Neural cell (in vitro differentiated cells): ENCODE data around the gene TMIGD3.

Experiments used
- CTCF ChIP-seq: fragments of 450-650 bp; IDR thresholded peaks from 2 replicates; pipeline ENCODE4 v1.5.1; 2014; ENCODE audit warnings: antibody characterized with exemption, mild to moderate bottlenecking, moderate library complexity; ENCODE audit not compliant: poor library complexity, severe bottlenecking
- EP300 ChIP-seq: fragments of 450-650 bp; conservative IDR thresholded peaks from 2 replicates; pipeline ENCODE4 v1.6.1; 2014; ENCODE audit warnings: antibody characterized with exemption, mild to moderate bottlenecking, moderate library complexity; ENCODE audit not compliant: poor library complexity, severe bottlenecking
- EZH2 ChIP-seq: fragments of 200-600, 300-800 bp; shearing (Covaris generic), sonication (generic); IDR thresholded peaks from 2 replicates; pipeline ENCODE4 v1.6.1; 2014; ENCODE audit warnings: antibody characterized with exemption, low read length, borderline replicate concordance, mild to moderate bottlenecking; ENCODE audit not compliant: insufficient read depth, poor library complexity, severe bottlenecking
- POLR2AphosphoS5 ChIP-seq: IDR thresholded peaks from 2 replicates; pipeline ENCODE4 v1.6.1; 2012
- RAD21 ChIP-seq: fragments of 450-650 bp; conservative IDR thresholded peaks from 2 replicates; pipeline ENCODE4 v1.6.1; 2014; ENCODE audit warnings: antibody characterized with exemption, mild to moderate bottlenecking, moderate library complexity
- SMC3 ChIP-seq: fragments of 450-650 bp; conservative IDR thresholded peaks from 2 replicates; pipeline ENCODE4 v1.6.1; 2014; ENCODE audit warnings: antibody characterized with exemption, mild to moderate bottlenecking, moderate library complexity; ENCODE audit not compliant: poor library complexity
- TAF1 ChIP-seq: IDR thresholded peaks from 2 replicates; pipeline ENCODE4 v1.6.1; 2012; ENCODE audit warnings: low read depth
- TF ChIP-seq, protein P1 (sequence below): IDR thresholded peaks from 2 replicates; pipeline ENCODE4 v1.6.1; 2012; ENCODE audit warnings: borderline replicate concordance

DNA sequence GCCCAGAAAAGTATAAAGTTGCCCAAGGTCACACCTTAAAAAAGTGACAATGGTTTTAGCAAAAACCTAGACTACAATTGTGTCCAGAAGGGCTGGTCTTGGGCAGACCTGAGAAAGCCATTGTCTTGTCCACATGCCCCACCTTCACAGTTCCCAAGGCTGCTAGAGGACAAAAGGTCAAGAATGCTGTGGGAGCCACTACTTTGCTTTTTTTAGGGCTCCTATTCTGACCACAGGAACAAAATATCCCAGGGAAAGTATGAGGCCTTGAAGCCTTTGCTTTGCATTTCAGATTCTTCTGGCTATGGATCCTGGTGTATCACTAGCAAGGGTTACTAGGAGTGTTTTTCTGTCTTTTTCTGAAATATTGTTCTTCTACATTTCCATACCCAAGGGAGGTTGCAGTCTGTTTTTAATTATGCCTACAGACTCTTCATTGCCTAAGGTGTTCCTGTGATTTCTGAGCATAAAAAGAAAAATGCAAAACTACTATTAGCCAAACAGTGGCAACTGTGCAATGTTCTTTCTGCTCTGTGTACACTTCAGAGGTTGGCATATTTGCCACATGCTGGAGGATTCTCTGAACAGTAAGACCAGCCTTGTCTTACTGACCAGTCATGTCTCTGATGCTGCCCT, 18.9 kb downstream of the TMIGD3 start:
- TF ChIP-seq CTCF, result no peak
- no peak for TF ChIP-seq EZH2
- TF ChIP-seq POLR2AphosphoS5, result no peak
- no peak for TF ChIP-seq RAD21
- TF ChIP-seq TAF1, result no peak
- TF ChIP-seq, protein P1, sequence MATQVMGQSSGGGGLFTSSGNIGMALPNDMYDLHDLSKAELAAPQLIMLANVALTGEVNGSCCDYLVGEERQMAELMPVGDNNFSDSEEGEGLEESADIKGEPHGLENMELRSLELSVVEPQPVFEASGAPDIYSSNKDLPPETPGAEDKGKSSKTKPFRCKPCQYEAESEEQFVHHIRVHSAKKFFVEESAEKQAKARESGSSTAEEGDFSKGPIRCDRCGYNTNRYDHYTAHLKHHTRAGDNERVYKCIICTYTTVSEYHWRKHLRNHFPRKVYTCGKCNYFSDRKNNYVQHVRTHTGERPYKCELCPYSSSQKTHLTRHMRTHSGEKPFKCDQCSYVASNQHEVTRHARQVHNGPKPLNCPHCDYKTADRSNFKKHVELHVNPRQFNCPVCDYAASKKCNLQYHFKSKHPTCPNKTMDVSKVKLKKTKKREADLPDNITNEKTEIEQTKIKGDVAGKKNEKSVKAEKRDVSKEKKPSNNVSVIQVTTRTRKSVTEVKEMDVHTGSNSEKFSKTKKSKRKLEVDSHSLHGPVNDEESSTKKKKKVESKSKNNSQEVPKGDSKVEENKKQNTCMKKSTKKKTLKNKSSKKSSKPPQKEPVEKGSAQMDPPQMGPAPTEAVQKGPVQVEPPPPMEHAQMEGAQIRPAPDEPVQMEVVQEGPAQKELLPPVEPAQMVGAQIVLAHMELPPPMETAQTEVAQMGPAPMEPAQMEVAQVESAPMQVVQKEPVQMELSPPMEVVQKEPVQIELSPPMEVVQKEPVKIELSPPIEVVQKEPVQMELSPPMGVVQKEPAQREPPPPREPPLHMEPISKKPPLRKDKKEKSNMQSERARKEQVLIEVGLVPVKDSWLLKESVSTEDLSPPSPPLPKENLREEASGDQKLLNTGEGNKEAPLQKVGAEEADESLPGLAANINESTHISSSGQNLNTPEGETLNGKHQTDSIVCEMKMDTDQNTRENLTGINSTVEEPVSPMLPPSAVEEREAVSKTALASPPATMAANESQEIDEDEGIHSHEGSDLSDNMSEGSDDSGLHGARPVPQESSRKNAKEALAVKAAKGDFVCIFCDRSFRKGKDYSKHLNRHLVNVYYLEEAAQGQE, result no peak
- no peak for TF ChIP-seq EP300
- no peak for TF ChIP-seq SMC3
